Fibroblast of mammary gland (primary cell): ENCODE results near the gene POGZ.

Experiments
- DNase-seq: peaks from one replicate; pipeline ENCODE4 v3.0.0-alpha.2; 2010; ENCODE audit warnings: low read depth
- H3K4me3 ChIP-seq: 2 replicates; pipeline ENCODE4 v1.5.1; 2011; ENCODE audit warnings: low read depth, mild to moderate bottlenecking, low read length, moderate library complexity; ENCODE audit not compliant: control insufficient read depth
- TF ChIP-seq, protein P1 (sequence below): conservative IDR thresholded peaks from 2 replicates; pipeline ENCODE4 v1.5.1; 2011; ENCODE audit warnings: low read depth, low read length, inconsistent platforms; ENCODE audit not compliant: control insufficient read depth, insufficient read depth

POGZ gene

GRCh38 chr1:151502035-151502700 lies 42.9 kb upstream of the POGZ start:
- DNase-seq: no peak
- H3K4me3 ChIP-seq: no peak overlapping the region
- TF ChIP-seq, protein P1, sequence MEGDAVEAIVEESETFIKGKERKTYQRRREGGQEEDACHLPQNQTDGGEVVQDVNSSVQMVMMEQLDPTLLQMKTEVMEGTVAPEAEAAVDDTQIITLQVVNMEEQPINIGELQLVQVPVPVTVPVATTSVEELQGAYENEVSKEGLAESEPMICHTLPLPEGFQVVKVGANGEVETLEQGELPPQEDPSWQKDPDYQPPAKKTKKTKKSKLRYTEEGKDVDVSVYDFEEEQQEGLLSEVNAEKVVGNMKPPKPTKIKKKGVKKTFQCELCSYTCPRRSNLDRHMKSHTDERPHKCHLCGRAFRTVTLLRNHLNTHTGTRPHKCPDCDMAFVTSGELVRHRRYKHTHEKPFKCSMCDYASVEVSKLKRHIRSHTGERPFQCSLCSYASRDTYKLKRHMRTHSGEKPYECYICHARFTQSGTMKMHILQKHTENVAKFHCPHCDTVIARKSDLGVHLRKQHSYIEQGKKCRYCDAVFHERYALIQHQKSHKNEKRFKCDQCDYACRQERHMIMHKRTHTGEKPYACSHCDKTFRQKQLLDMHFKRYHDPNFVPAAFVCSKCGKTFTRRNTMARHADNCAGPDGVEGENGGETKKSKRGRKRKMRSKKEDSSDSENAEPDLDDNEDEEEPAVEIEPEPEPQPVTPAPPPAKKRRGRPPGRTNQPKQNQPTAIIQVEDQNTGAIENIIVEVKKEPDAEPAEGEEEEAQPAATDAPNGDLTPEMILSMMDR: no peak

- DNase-seq: no peak
- TF ChIP-seq, protein P1: peak; percentile 30
- H3K4me3 ChIP-seq: no peak overlapping the region
Measured at GRCh38 chr1:151501474-151501873, 42.2 kb upstream of the POGZ start.

- no peak for DNase-seq
- TF ChIP-seq, protein P1: no peak
- H3K4me3 ChIP-seq: no peak overlapping the region
Measured at GRCh38 chr1:151499930-151500329, 40.6 kb upstream of the POGZ start.

- no peak for DNase-seq
- H3K4me3 ChIP-seq: no peak overlapping the region
- TF ChIP-seq, protein P1: no peak
Measured at GRCh38 chr1:151499365-151499764, 40.1 kb upstream of the POGZ start.

- no peak for DNase-seq
- TF ChIP-seq, protein P1: no peak
- no peak overlapping the region for H3K4me3 ChIP-seq
Measured at GRCh38 chr1:151495316-151495715, 36.0 kb upstream of the POGZ start.

GRCh38 chr1:151494741-151495281 lies 35.5 kb upstream of the POGZ start:
- DNase-seq: peak; percentile 88
- H3K4me3 ChIP-seq: no peak overlapping the region
- TF ChIP-seq, protein P1: no peak
